Mesothelial cell of epicardium (in vitro differentiated cells): Measurements from ENCODE around the gene CEP104. TPM values are rescaled to one million over a fixed set of nuclear protein-coding genes. Genes with fewer than 3 reads are reported as not detected.

Source experiments
- DNase-seq, 2 experiments: peaks; one replicate each; pipeline ENCODE4 v3.0.0; 2021; ENCODE audit warnings: low spot score in 2 of 2; ENCODE audit not compliant: unreplicated experiment in 2 of 2
- H3K27ac Mint-ChIP-seq: 2 replicates; pipeline ENCODE4 v1.8.0; 2021; ENCODE audit warnings: mixed read lengths
- H3K27me3 Mint-ChIP-seq: 2 replicates; pipeline ENCODE4 v1.8.0; 2021; ENCODE audit warnings: low read depth, mixed read lengths
- H3K36me3 Mint-ChIP-seq: 2 replicates; pipeline ENCODE4 v1.8.0; 2021; ENCODE audit warnings: mixed read lengths
- H3K4me1 Mint-ChIP-seq: 2 replicates; pipeline ENCODE4 v1.8.0; 2021; ENCODE audit warnings: mixed read lengths
- H3K4me3 Mint-ChIP-seq: 2 replicates; pipeline ENCODE4 v1.8.0; 2021; ENCODE audit warnings: mild to moderate bottlenecking, moderate library complexity, mixed read lengths
- H3K9me3 Mint-ChIP-seq: 2 replicates; pipeline ENCODE4 v1.8.0; 2021; ENCODE audit warnings: mixed read lengths
- total RNA-seq: library from RNA; stranded (reverse); gene quantifications from 3 replicates; pipeline ENCODE4 v1.2.1, GENCODE V29; 2021
- TF ChIP-seq, protein P1 (sequence below): fragments of 200-600 bp; sonication (generic); IDR thresholded peaks from one replicate; pipeline ENCODE4 v1.5.0; 2021; ENCODE audit warnings: antibody characterized with exemption; ENCODE audit not compliant: unreplicated experiment

The CEP104 gene
- total RNA-seq, 1 donor from 2014 or later = 37.0 TPM

DNA sequence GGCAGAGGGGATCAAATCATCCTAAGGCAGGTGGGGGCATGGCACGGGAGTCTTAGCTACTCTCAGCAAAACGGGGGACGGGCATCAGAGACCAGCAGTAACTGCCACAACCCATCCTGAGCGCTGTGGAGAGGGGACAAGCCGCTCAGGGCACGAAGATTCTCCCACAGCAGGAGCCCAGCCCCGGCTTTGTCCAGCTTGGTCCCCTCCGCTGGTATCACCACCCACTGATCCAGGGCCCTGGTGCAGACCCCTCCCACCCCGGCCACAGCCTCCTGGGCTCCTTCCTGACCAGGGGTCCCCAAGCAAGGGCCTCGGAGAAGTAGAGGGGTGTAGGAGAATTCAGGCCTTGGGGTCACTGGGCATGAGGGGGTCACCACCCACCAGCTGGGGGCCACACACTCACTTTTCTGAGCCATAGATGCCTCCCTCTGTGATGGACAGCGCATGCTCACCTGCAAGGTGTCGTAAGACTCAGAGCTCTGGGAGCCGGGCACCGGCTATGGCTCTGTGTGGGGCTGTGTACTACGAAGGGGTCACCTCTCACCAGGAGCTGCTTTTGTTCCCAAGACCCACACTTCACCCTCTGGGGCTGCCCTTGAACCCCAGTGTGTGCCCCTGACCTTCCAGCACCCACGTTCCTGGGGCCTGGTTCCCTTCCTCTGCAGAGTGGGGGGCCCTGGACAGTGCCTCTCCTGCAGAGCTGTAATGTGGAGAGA is 86.8 kb downstream of the CEP104 start:
- Mint-ChIP-seq H3K4me1 (peaks cover 15% of the 10 kb centered on the region), H3K27ac (no peak overlapping the region), H3K27me3 (peaks cover 13% of the 10 kb centered on the region), H3K4me3 (peak overlapping the region; percentile 61), H3K36me3 (no peaks in the 10 kb centered on the region), H3K9me3 (peaks cover 9% of the 10 kb centered on the region)
- no peak for DNase-seq
- TF ChIP-seq, protein P1, sequence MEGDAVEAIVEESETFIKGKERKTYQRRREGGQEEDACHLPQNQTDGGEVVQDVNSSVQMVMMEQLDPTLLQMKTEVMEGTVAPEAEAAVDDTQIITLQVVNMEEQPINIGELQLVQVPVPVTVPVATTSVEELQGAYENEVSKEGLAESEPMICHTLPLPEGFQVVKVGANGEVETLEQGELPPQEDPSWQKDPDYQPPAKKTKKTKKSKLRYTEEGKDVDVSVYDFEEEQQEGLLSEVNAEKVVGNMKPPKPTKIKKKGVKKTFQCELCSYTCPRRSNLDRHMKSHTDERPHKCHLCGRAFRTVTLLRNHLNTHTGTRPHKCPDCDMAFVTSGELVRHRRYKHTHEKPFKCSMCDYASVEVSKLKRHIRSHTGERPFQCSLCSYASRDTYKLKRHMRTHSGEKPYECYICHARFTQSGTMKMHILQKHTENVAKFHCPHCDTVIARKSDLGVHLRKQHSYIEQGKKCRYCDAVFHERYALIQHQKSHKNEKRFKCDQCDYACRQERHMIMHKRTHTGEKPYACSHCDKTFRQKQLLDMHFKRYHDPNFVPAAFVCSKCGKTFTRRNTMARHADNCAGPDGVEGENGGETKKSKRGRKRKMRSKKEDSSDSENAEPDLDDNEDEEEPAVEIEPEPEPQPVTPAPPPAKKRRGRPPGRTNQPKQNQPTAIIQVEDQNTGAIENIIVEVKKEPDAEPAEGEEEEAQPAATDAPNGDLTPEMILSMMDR = no peak

DNA sequence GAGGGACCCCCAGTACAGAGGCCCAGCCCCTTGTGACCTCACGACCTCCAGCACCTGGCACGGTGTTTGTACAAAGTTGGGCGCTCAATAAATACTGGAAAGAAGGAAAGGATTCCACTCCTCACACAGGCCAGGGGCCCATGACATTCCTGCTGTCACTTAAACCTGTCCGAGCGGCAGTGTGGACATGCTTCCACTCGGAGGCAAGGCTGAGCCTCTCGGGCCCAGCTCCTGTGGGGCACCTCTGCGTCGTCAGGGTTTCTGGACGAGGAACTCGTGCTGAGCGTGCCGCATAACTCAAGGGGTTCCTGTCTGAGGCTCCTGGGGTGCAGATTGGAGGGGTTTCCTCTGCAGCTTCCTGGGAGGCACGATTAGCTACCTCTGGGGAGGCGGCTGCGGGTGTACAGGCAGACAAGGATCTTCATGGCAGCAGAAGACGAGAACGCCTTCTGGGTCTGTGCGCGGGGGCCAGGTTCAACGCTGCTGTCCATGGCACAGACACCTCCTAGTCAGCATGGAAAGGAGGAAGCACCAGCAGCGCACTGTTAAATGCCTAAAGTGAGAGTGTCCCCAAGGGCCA is 88.1 kb downstream of the CEP104 start:
- TF ChIP-seq, protein P1 = no peak
- H3K27ac Mint-ChIP-seq = no peak overlapping the region

DNA sequence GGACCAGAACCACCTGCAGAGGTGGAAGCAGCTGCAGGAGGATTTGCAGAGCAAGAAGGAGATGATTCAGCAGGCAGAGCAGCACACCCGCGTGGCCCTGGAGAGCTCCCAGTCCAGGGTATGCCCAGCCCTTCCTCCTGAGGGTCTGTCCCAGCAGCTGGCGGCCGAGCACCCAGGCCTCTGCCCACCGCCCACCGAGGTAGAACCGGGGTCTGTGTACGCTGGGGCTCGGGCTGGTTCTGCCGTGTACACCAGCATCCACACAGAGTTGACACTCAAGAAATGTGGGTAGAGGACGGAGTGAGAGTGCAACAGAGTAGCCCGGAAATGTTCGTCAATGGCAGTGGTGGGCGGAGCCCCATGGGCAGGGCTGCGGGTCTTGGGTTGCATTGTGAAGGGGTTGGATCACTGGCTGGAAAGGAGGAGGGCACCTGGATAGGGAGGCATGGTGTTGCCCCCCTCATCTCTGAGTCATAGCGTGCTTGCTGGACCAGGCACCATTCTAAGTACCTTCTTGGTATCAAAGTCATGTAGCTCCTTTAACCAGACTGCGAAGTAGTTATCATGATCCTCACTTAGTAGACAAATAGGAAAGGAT is 89.6 kb downstream of the CEP104 start:
- peaks cover 26% of the 10 kb centered on the region for H3K27me3 Mint-ChIP-seq
- no peak overlapping the region for H3K27ac Mint-ChIP-seq
- TF ChIP-seq, protein P1 = no peak
- no peak for DNase-seq
- no peaks in the 10 kb centered on the region for H3K36me3 Mint-ChIP-seq
- H3K4me3 Mint-ChIP-seq = no peak overlapping the region
- peaks cover 6% of the 10 kb centered on the region for H3K4me1 Mint-ChIP-seq
- peaks cover 14% of the 10 kb centered on the region for H3K9me3 Mint-ChIP-seq

More for the DNA sequence above, 88.1 kb downstream of the CEP104 start:
- Mint-ChIP-seq H3K9me3 (peaks cover 14% of the 10 kb centered on the region), H3K4me1 (peaks cover 12% of the 10 kb centered on the region), H3K36me3 (no peaks in the 10 kb centered on the region), H3K4me3 (no peak overlapping the region), H3K27me3 (peaks cover 24% of the 10 kb centered on the region)
- no peak for DNase-seq

DNA sequence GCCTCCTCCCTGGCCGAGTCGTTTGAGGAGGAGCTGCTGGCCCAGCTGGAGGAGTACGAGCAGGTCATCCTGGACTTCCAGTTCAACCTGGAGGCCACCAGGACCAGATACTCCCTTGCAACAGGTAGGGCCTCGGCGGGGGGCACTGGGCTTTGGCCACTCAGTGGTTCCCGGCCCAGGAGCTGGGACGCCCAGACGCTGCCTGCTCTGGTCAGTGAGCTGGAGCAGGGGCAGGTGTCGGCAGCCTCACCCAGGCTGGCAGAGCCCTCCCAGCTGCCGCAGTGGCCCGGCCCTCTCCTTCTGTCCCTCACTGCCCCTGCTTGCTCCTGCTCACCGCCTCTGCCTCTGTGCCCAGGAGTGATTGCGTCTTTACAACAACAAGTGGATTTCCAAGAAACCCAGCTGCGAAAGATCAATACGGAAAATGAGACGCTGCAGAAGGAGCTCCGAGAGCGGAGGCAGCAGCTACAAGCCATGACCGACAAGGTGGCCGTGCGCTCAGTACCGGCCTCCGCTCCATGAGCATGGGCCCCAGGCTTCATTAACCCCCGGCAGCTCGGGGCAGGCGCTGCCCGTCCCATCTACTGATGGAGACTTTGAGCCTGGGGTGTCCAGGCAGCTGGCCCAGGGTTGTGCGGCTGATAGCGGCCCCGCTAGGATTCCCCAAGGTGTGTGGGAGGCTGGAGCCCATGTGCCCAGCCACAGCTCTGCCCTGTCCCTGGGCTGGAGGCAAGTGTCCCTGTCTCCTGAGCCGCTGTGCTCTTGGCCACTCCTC is 93.5 kb downstream of the CEP104 start:
- no peak for DNase-seq
- Mint-ChIP-seq H3K27me3 (peaks cover 49% of the 10 kb centered on the region), H3K27ac (no peak overlapping the region), H3K4me1 (no peaks in the 10 kb centered on the region), H3K4me3 (no peak overlapping the region), H3K36me3 (no peaks in the 10 kb centered on the region), H3K9me3 (peaks cover 24% of the 10 kb centered on the region)
- TF ChIP-seq, protein P1 = no peak

DNA sequence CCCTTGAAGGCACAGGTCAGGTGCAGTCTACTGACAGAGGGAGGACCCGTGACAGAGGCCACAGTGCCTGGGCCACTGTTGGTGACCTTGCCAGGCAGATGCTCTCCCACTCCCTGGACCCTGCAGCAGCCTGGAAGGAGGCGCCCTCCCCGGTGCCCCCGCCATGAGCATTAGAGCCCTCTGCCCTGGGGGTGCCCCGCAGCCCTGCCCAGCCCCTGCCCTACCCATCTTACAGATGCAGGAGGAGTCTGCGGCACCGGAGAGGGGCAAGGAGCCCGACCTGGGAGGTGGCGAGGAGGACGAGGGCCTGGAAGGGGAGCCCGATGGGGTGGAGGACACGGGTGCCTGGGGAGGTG is 94.2 kb downstream of the CEP104 start:
- peaks cover 24% of the 10 kb centered on the region for H3K9me3 Mint-ChIP-seq
- H3K4me3 Mint-ChIP-seq = no peak overlapping the region
- no peak for DNase-seq
- H3K4me1 Mint-ChIP-seq = no peaks in the 10 kb centered on the region
- no peak overlapping the region for H3K27ac Mint-ChIP-seq
- TF ChIP-seq, protein P1 = no peak
- H3K36me3 Mint-ChIP-seq = no peaks in the 10 kb centered on the region
- H3K27me3 Mint-ChIP-seq = peaks cover 52% of the 10 kb centered on the region
